Measurements from ENCODE around the gene PCNT.

The PCNT gene

GRCh38 chr21:46438241-46438640, 114.3 kb downstream of the PCNT start:
- no peaks in the 10 kb centered on the region for H3K4me1 ChIP-seq (ENCODE audit: control insufficient read depth, low read length)
- no peaks in the 10 kb centered on the region for H3K9me2 ChIP-seq (replicated peaks; ENCODE audit: control insufficient read depth, low read length)
- no peaks in the 10 kb centered on the region; the same call in 1 of the 2 replicates for H4K20me1 ChIP-seq (ENCODE audit: control insufficient read depth, insufficient read depth, low read depth, low read length)
- H3K27ac ChIP-seq (ENCODE audit: low read depth, low read length): no peak overlapping the region
- TF ChIP-seq EZH2phosphoT487 (IDR thresholded peaks at IDR 0.05; ENCODE audit: borderline replicate concordance, low read length) (no peak), CTCF (IDR thresholded peaks at IDR 0.05; ENCODE audit: low read depth, low read length, poor library complexity, severe bottlenecking) (no peak)
- H3K4me3 ChIP-seq (ENCODE audit: low read length): no peak overlapping the region
- no peaks in the 10 kb centered on the region; the same call in 1 of the 2 replicates for H3F3A ChIP-seq (ENCODE audit: control insufficient read depth, insufficient read depth)
- H3K36me3 ChIP-seq (ENCODE audit: control insufficient read depth, low read length): peaks cover 69% of the 10 kb centered on the region
- no peak overlapping the region for H3K4me2 ChIP-seq (ENCODE audit: low read length)
- H3K9me3 ChIP-seq (ENCODE audit: control insufficient read depth, insufficient read depth, low read length): no peaks in the 10 kb centered on the region
- H3K27me3 ChIP-seq (ENCODE audit: control insufficient read depth, low read length): no peaks in the 10 kb centered on the region
- no peaks in the 10 kb centered on the region for H3K79me2 ChIP-seq (ENCODE audit: control insufficient read depth, low read length)

- H3K4me2 ChIP-seq (ENCODE audit: low read length): no peak overlapping the region
- no peak overlapping the region for H3K27ac ChIP-seq (ENCODE audit: low read depth, low read length)
- no peaks in the 10 kb centered on the region for H3K9me3 ChIP-seq (ENCODE audit: control insufficient read depth, insufficient read depth, low read length)
- H3K9me2 ChIP-seq (replicated peaks; ENCODE audit: control insufficient read depth, low read length): no peaks in the 10 kb centered on the region
- no peaks in the 10 kb centered on the region; the same call in 1 of the 2 replicates for H4K20me1 ChIP-seq (ENCODE audit: control insufficient read depth, insufficient read depth, low read depth, low read length)
- no peaks in the 10 kb centered on the region; the same call in 1 of the 2 replicates for H3F3A ChIP-seq (ENCODE audit: control insufficient read depth, insufficient read depth)
- H3K4me3 ChIP-seq (ENCODE audit: low read length): no peak overlapping the region
- H3K36me3 ChIP-seq (ENCODE audit: control insufficient read depth, low read length): peaks cover 79% of the 10 kb centered on the region
- H3K79me2 ChIP-seq (ENCODE audit: control insufficient read depth, low read length): no peaks in the 10 kb centered on the region
- H3K4me1 ChIP-seq (ENCODE audit: control insufficient read depth, low read length): no peaks in the 10 kb centered on the region
- TF ChIP-seq CTCF (IDR thresholded peaks at IDR 0.05; ENCODE audit: low read depth, low read length, poor library complexity, severe bottlenecking) (no peak), EZH2phosphoT487 (IDR thresholded peaks at IDR 0.05; ENCODE audit: borderline replicate concordance, low read length) (no peak)
- no peaks in the 10 kb centered on the region for H3K27me3 ChIP-seq (ENCODE audit: control insufficient read depth, low read length)
Measured at GRCh38 chr21:46439906-46440305, 116.0 kb downstream of the PCNT start.

GRCh38 chr21:46441331-46441730, 117.4 kb downstream of the PCNT start:
- H3K27me3 ChIP-seq (ENCODE audit: control insufficient read depth, low read length): no peaks in the 10 kb centered on the region
- H3K4me3 ChIP-seq (ENCODE audit: low read length): no peak overlapping the region
- H3K4me2 ChIP-seq (ENCODE audit: low read length): no peak overlapping the region
- no peaks in the 10 kb centered on the region for H3K9me2 ChIP-seq (replicated peaks; ENCODE audit: control insufficient read depth, low read length)
- H3K36me3 ChIP-seq (ENCODE audit: control insufficient read depth, low read length): peaks cover 79% of the 10 kb centered on the region
- no peaks in the 10 kb centered on the region for H3K4me1 ChIP-seq (ENCODE audit: control insufficient read depth, low read length)
- H3K79me2 ChIP-seq (ENCODE audit: control insufficient read depth, low read length): no peaks in the 10 kb centered on the region
- TF ChIP-seq CTCF (IDR thresholded peaks at IDR 0.05; ENCODE audit: low read depth, low read length, poor library complexity, severe bottlenecking) (no peak), EZH2phosphoT487 (IDR thresholded peaks at IDR 0.05; ENCODE audit: borderline replicate concordance, low read length) (no peak)
- H3K9me3 ChIP-seq (ENCODE audit: control insufficient read depth, insufficient read depth, low read length): no peaks in the 10 kb centered on the region
- no peak overlapping the region for H3K27ac ChIP-seq (ENCODE audit: low read depth, low read length)
- no peaks in the 10 kb centered on the region; the same call in 1 of the 2 replicates for H4K20me1 ChIP-seq (ENCODE audit: control insufficient read depth, insufficient read depth, low read depth, low read length)
- peaks cover 6% of the 10 kb centered on the region; the same call in 1 of the 2 replicates for H3F3A ChIP-seq (ENCODE audit: control insufficient read depth, insufficient read depth)

Measured in DOHH2 (cell line).